ENCODE measurements around the gene MAST2. TPM values are rescaled to one million over a fixed set of nuclear protein-coding genes. Genes with fewer than 3 reads are reported as not detected.

Gene MAST2
- total RNA-seq, 1 donor from 2014 or later: 55.0 TPM

DNA sequence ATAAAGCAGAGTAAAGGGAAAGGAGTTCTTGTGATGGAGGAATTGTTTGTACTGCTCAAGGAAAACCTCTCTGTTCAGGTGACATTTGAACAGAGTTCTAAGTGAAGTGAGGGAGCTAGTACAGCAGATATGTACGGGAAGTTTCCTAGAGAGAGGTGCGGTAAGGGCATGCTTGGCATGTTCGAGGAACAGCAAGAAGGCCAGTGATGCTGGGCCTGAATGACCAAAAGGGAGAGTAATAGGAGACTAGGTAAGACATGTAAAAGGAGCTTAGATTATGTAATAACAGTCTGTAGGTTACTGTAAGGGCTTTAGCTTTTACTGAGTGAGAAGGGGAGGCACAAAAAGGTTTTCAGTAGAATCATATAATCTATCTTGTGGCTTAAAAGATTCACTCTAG lies 265.1 kb downstream of the MAST2 start:
- intact Hi-C loops (cut with DNase I): no loop called here
- DNase-seq (ENCODE audit: low spot score) (no peak), ATAC-seq (no peak)

DNA sequence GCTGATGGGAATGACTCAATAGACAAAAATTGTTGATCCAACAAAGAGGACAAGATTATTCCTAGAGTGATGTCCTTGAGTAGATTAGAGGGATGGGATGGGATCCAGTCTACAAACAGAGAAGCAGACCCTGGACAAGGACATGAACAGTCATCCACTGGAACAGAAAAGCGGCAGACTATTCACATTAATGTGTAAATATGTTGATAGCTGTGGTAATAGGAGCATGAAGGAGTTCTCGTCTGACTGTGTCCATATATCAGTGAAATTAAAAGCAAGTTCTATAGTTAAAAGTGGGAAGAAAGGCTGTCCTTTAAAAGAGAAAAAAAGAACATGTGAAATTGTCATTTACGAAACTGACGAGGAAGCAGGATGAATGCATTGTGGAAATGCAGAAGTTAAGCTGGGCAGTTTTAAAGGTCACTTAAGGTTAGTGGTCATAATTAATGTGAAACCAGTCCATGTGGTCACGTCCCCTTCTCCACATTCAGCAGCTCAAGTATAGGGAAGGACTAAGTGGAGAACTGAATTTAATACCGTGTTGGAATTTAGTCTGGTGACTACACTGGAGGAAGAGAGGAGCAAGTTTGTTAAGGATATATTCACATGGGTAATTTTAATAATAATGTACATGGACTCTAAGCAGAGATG lies 266.9 kb downstream of the MAST2 start:
- DNase-seq (ENCODE audit: low spot score) (no peak), ATAC-seq (peak; percentile 70)
- intact Hi-C loops (cut with DNase I): no loop called here

DNA sequence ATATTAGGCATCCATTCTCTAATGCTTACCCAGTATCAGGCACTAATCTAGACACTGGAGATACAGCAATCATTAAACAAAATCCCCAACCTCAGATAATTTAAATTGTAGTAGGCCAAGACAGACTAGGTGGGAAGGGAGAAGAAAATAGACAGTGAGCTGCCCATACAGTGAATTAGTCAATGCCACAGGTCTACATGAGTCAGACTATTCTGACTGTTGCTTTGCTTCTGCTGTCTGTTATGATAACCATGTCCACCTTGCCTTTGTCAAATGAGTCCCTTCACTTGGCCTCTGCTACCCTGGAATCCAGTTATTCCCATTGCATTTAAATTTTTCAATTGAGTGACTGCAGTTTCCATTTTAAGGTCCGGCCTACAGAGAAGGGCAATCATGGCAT lies 269.6 kb downstream of the MAST2 start:
- intact Hi-C loops (cut with DNase I): no loop called here
- DNase-seq (ENCODE audit: low spot score): no peak

GRCh38 chr1:46076343-46076742 lies 272.9 kb downstream of the MAST2 start:
- ATAC-seq: no peak
- intact Hi-C loops (cut with DNase I): no loop called here
- DNase-seq (ENCODE audit: low spot score): no peak

More for the DNA sequence above, 269.6 kb downstream of the MAST2 start:
- ATAC-seq: no peak

DNA sequence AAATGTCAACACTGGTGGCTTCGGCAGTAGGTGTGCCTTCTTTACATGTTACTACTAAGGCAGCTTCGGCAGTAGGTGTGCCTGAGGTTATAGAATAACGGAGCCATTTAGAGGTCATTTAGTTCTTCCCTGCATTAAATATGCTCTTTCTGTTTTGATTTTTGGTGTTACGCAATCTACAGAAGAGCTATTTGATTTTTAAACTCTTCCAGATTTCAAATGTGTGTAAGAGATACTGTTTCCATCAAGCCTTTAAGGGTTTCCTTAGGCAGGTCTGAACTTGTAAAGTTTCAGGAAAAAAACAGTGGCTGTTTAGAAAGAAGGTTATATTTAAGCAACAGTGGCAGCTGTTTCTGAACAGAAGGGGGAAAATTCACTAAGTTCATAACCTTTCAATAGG lies 274.2 kb downstream of the MAST2 start:
- intact Hi-C loops (cut with DNase I): no loop called here
- ATAC-seq (no peak), DNase-seq (ENCODE audit: low spot score) (no peak)

GRCh38 chr1:46080257-46080656 lies 276.8 kb downstream of the MAST2 start:
- no peak for ATAC-seq
- DNase-seq (ENCODE audit: low spot score): no peak
- intact Hi-C loops (cut with DNase I): no loop called here

DNA sequence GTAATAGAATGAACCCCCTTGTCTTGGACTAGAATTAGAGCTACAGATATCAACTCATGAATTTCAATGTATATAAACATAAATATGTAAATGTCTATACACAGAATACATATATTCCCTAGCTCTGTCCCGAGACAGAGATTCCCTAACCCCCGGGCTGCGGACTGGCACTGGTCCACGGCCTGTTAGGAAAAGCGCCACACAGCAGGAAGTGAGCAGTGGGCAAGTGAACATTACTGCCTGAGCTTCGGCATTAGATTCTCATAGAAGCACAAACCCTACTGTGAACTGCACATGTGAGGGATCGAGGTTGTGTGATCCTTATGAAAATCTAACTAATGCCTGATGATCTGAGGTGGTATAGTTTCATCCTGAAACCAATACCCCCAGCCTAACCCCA lies 277.8 kb downstream of the MAST2 start:
- intact Hi-C loops (cut with DNase I): no loop called here
- DNase-seq (ENCODE audit: low spot score) (no peak), ATAC-seq (no peak)

DNA sequence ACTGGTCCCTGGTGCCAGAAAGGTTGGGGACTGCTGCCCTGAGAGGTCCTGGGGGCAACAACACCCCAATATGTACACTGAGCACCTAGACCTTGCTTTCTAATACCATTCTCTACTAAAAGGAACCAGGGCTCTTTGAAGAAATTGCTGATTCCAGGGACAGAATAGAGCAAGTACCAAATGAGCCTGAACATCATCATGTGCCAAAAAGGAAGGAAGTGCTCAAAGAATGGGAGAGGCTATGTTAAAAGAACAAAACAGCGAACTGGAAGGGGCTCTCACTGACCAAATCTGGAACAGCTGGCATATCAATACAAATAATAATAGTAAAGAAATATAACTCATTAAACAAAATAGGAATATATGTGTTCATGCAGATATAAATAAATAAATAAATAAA lies 278.2 kb downstream of the MAST2 start:
- no peak for ATAC-seq
- DNase-seq (ENCODE audit: low spot score): no peak
- intact Hi-C loops (cut with DNase I): no loop called here

GRCh38 chr1:46083579-46083978 lies 280.2 kb downstream of the MAST2 start:
- intact Hi-C loops (cut with DNase I): no loop called here
- DNase-seq (ENCODE audit: low spot score) (no peak), ATAC-seq (no peak)

- ATAC-seq (no peak), DNase-seq (ENCODE audit: low spot score) (no peak)
- intact Hi-C loops (cut with DNase I): no loop called here
These were observed 281.4 kb downstream of the MAST2 start for GRCh38 chr1:46084553-46085451.

Other genes with a start within 250 kb of the MAST2 start
- 66.8 TPM for gene NASP, start 219.6 kb upstream of the MAST2 start, total RNA-seq
- gene CCDC17, start 179.6 kb upstream of the MAST2 start, total RNA-seq: 5.2 TPM
- 102 TPM for gene GPBP1L1, start 117.1 kb upstream of the MAST2 start, total RNA-seq
- gene TMEM69, start 115.4 kb upstream of the MAST2 start, total RNA-seq: 14.0 TPM
- 25.0 TPM for gene IPP, start 53.0 kb upstream of the MAST2 start, total RNA-seq

Measured in sciatic nerve (tissue), 2 donors.